Activated T-helper 1 cell treated with anti-CD3 and anti-CD28 coated beads, Interleukin-12 subunit alpha, Interleukin-12 subunit beta, Interleukin-2, Interleukin-4 antibody, amounts not matched to agents 30 ng/mL and 10 ng/mL and 1 ng/mL, durations not matched to agents 14 hours and 24 hours and 36 hours (primary cell): Measurements from ENCODE around the gene OR8H3. TPM values are rescaled to one million over a fixed set of nuclear protein-coding genes. Genes with fewer than 3 reads are reported as not detected.

Experiments
- total RNA-seq: library from RNA; stranded (reverse); gene quantifications from 2 replicates; pipeline ENCODE4 v1.2.3, GENCODE V29; 2022

The OR8H3 gene
- total RNA-seq, 1 donor from 2014 or later, result not detected

Other genes with a start within 250 kb of the OR8H3 start
- not detected in 2 replicates for gene TRIM51, start 239.1 kb upstream of the OR8H3 start, total RNA-seq
- not detected in 2 replicates for gene OR5W2, start 207.8 kb upstream of the OR8H3 start, total RNA-seq
- gene OR5I1, start 186.0 kb upstream of the OR8H3 start, total RNA-seq, result not detected in 2 replicates
- not detected in 2 replicates for gene OR10AG1, start 152.4 kb upstream of the OR8H3 start, total RNA-seq
- not detected in 2 replicates for gene OR5F1, start 127.7 kb upstream of the OR8H3 start, total RNA-seq
- gene OR5AS1, start 94.7 kb upstream of the OR8H3 start, total RNA-seq, result not detected in 2 replicates
- not detected in 2 replicates for gene OR8I2, start 29.1 kb upstream of the OR8H3 start, total RNA-seq
- gene OR8H2, start 18.7 kb upstream of the OR8H3 start, total RNA-seq, result not detected in 2 replicates
- not detected in 2 replicates for gene OR8J3, start 17.8 kb downstream of the OR8H3 start, total RNA-seq
- gene OR8K5, start 37.9 kb downstream of the OR8H3 start, total RNA-seq, result not detected in 2 replicates
- gene OR5J2, start 54.2 kb downstream of the OR8H3 start, total RNA-seq, result not detected in 2 replicates
- not detected in 2 replicates for gene OR5T2, start 111.9 kb downstream of the OR8H3 start, total RNA-seq
- gene OR5T3, start 129.9 kb downstream of the OR8H3 start, total RNA-seq, result not detected in 2 replicates
- gene OR5T1, start 151.8 kb downstream of the OR8H3 start, total RNA-seq, result not detected in 2 replicates
- gene OR8H1, start 169.9 kb downstream of the OR8H3 start, total RNA-seq, result not detected in 2 replicates
- gene OR8K3, start 192.8 kb downstream of the OR8H3 start, total RNA-seq, result not detected in 2 replicates
- gene OR8K1, start 223.7 kb downstream of the OR8H3 start, total RNA-seq, result not detected in 2 replicates
- not detected in 2 replicates for gene OR8J1, start 231.9 kb downstream of the OR8H3 start, total RNA-seq